IPS DF 4.7 (cell line): Measurements from ENCODE around the gene RELA.

ENCODE experiments used
- DNase-seq: peaks from one replicate; pipeline ENCODE4 v3.0.0-alpha.2; 2013; ENCODE audit warnings: low spot score; ENCODE audit errors: extremely low read depth

RELA gene

DNA sequence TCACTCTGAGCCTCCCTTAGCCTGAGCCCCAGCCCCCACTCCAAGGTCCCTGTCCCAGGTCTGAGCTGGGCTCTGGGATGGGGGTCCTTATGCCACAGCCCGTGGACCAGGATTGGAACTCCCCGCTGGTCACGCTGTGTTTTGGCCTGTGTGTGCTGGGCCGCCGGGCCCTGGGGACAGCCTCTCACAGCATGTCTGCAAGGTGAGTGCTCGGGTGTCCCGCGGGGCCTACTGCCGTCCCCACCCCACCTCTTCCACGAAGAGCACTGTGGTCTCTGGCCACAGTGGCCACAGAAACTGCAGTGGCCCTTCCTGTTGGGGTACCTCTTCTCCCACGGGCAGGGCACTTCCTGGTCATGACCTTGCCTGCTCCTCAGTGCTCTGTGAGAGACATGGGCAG is 28.3 kb downstream of the RELA start:
- no peak for DNase-seq

DNA sequence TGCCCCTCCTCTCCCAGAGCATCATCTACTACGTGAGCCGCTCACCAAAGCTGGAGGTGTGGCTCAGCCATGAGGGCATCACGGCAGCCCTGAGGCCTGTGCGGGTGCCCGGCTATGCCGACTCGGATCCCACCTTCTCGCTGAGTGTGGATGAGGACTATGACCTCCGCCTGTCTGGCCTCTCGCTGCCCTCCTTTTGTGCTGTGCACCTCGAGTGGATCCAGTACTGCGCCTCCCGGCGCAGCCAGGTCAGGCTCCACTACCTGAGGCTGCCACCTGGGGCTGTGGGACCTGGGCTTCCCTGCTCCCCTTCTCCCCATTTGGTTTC is 28.6 kb downstream of the RELA start:
- no peak for DNase-seq

- no peak for DNase-seq
Observed at GRCh38 chr11:65633390-65634108, 29.2 kb downstream of the RELA start.

DNA sequence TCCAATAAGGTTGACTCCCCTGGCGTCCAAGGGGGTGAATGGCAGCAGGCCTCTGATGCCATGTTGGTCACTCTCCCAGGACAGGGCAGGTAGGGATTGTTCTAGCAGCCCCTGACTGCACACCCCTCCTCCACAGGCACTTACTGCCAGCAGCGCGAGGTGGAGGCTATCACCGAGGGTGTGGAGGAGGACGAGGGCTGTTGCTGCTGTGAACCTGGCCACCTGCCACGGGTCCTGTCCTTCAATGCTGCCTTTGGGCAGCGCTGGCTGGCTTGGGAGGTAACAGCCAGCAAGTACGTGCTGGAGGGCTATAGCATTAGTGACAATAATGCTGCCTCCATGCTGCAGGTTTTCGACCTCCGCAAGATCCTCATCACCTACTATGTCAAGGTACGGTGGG is 32.5 kb downstream of the RELA start:
- no peak for DNase-seq

GRCh38 chr11:65629579-65629978 is 33.1 kb downstream of the RELA start:
- DNase-seq, result no peak

DNA sequence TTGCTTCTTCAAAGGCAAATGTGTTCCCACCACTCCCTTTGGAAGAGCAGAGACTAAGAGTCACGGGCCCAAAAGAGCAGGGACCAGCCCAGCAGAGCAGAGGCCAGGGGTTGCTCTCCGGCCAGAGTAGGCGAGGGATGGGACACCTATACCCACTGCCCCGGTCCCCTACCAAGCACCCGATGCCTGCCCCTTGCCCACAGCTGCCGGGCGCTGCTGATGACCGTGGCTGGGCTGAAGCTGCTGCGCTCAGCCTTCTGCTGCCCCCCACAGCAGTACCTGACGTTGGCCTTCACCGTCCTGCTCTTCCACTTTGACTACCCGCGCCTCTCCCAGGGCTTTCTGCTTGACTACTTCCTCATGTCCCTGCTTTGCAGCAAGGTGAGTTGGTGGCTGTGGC is 35.5 kb downstream of the RELA start:
- DNase-seq, result no peak

- DNase-seq, result no peak
Observed at GRCh38 chr11:65625628-65626342, 36.9 kb downstream of the RELA start.

GRCh38 chr11:65624931-65625627 is 37.6 kb downstream of the RELA start:
- no peak for DNase-seq

GRCh38 chr11:65623852-65624616 is 38.7 kb downstream of the RELA start:
- no peak for DNase-seq

- no peak for DNase-seq
Observed at GRCh38 chr11:65623177-65623576, 39.5 kb downstream of the RELA start.

GRCh38 chr11:65622011-65622410 is 40.7 kb downstream of the RELA start:
- DNase-seq, result no peak

DNA sequence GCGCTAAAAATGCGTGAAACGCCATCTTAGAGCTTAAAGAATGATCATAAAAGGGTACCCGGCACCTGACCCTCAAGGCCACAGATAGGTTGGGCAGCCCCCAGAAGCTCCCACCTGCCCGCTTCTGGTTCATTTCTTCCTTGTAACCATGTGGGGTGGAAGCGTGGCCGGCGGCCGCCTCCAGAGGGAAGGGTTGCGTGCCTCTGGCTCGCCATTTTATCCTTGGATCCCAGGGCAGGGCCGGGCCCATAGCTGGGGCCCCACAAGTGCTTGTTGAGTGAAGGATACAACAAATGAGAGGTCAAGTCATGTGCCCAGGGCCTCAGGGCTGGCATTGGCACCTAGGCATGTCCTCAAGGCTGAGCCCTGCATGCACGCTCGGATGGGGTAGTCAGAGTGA is 41.3 kb downstream of the RELA start:
- DNase-seq, result no peak

GRCh38 chr11:65620666-65621065 is 42.0 kb downstream of the RELA start:
- no peak for DNase-seq

DNA sequence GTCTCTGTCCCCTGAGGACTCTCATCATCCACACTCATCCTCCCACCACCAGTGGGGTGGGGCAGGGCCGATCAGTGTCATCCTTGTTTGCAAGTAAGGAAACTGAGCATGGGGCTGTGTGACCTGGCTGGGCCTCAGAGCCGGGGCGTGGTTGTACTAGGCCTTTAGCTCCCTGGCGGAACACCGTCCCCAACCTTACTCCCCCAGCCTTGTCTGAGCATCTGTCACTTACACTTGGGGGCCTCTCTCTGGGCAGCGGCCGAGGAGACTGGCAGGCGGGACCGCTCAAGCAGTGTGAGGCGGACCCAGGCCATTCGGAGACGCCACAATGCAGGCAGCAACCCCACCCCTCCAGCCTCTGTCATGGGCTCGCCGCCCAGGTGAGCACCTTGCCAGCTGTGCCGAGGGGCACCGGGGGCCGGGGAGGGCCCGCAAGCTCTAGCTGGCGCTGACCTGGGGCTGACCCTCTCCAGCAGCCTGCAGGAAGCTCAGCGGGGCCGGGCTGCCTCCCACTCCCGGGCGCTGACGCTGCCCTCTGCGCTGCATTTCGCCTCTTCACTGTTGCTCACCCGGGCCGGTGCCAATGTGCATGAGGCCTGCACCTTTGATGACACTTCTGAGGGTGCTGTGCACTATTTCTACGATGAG is 43.3 kb downstream of the RELA start:
- DNase-seq, result no peak

GRCh38 chr11:65618763-65619162 is 44.0 kb downstream of the RELA start:
- no peak for DNase-seq

DNA sequence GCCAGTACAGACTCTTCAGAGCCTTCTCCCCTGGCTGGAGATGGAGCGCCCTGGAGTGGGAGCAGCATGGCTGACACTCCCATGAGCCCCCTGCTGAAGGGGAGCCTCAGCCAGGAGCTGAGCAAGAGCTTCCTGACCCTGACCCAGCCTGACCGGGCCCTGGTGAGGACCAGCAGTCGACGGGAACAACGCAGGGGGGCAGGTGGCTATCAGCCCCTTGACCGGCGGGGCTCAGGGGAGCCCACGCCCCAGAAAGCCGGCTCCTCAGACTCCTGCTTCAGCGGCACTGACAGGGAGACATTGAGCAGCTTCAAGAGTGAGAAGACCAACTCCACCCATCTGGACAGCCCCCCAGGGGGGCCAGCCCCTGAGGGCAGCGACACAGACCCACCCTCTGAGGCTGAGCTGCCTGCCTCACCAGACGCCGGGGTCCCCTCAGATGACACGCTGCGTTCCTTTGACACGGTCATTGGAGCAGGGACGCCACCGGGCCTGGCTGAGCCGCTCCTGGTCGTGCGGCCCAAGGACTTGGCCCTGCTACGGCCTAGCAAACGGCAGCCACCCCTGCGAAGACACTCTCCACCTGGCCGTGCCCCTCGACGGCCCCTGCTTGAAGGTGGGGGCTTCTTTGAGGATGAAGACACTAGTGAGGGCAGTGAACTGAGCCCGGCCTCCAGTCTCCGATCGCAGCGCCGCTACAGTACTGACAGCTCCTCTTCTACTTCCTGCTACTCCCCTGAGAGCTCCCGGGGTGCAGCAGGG is 44.5 kb downstream of the RELA start:
- DNase-seq, result no peak

- no peak for DNase-seq
Observed at GRCh38 chr11:65617136-65617850, 45.4 kb downstream of the RELA start.

DNA sequence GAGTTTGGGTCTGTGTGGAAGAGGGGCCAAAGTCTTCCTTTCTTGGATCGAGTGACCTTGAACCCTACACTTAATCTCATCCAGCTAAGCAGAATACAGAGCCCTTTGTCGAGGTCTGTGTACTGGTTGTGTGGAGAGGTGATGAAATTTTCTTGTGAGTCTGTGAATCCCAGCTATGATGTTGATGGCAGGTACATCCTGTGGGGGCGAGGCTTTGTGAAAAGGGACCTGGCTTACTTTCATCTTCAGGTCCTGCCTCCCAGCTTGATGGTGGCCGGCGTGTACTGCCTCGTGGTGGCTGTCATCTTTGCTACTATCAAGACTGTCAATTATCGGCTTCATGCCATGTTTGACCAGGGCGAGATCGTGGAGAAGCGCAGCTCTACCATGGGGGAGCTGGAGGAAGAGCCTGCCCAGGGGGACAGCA is 46.1 kb downstream of the RELA start:
- no peak for DNase-seq

- no peak for DNase-seq
Observed at GRCh38 chr11:65615950-65616574, 46.7 kb downstream of the RELA start.
